Fibroblast of the aortic adventitia (primary cell): ENCODE measurements around the gene PCCA. TPM values are rescaled to one million over a fixed set of nuclear protein-coding genes. Genes with fewer than 3 reads are reported as not detected.

Experiments used
- DNase-seq: peaks from one replicate; pipeline ENCODE4 v3.0.0-alpha.2; 2010; ENCODE audit warnings: low read depth
- H3K4me3 ChIP-seq: 2 replicates; pipeline ENCODE4 v1.5.1; 2011; ENCODE audit warnings: low read depth, mild to moderate bottlenecking, control low read depth, low read length, moderate library complexity
- total RNA-seq: library from RNA; depleted of rRNA; stranded (reverse); fragments of >200 nt; gene quantifications from 2 replicates; pipeline ENCODE4 v1.2.3, GENCODE V29; 2012; ENCODE audit warnings: low replicate concordance
- TF ChIP-seq, protein P1 (sequence below): IDR thresholded peaks from 2 replicates; pipeline ENCODE4 v1.5.1; 2011; ENCODE audit warnings: mild to moderate bottlenecking, low read length, control low read depth, inconsistent platforms; ENCODE audit not compliant: insufficient read depth

The PCCA gene
- total RNA-seq, 1 donor: 23.8 TPM

DNA sequence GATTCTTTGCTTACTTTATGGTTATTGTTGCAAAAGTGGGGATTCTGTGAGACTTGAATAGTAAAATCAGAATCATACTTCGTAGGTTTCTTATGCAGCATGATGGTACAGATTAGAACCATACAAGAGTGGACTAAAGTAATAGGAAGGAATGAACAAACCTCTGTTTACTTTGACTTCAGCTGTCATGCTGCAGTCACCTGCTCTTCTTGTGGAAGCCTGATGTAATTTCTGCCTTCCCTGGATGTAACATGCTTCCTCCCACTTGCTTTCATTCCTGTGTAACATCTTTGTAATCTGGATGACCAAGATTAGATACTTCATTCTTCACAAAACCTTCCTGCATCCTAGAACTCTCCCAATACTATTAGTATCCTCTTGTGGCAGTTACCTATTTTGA, 235.0 kb downstream of the PCCA start:
- H3K4me3 ChIP-seq: no peak overlapping the region
- TF ChIP-seq, protein P1, sequence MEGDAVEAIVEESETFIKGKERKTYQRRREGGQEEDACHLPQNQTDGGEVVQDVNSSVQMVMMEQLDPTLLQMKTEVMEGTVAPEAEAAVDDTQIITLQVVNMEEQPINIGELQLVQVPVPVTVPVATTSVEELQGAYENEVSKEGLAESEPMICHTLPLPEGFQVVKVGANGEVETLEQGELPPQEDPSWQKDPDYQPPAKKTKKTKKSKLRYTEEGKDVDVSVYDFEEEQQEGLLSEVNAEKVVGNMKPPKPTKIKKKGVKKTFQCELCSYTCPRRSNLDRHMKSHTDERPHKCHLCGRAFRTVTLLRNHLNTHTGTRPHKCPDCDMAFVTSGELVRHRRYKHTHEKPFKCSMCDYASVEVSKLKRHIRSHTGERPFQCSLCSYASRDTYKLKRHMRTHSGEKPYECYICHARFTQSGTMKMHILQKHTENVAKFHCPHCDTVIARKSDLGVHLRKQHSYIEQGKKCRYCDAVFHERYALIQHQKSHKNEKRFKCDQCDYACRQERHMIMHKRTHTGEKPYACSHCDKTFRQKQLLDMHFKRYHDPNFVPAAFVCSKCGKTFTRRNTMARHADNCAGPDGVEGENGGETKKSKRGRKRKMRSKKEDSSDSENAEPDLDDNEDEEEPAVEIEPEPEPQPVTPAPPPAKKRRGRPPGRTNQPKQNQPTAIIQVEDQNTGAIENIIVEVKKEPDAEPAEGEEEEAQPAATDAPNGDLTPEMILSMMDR: no peak
- no peak for DNase-seq

DNA sequence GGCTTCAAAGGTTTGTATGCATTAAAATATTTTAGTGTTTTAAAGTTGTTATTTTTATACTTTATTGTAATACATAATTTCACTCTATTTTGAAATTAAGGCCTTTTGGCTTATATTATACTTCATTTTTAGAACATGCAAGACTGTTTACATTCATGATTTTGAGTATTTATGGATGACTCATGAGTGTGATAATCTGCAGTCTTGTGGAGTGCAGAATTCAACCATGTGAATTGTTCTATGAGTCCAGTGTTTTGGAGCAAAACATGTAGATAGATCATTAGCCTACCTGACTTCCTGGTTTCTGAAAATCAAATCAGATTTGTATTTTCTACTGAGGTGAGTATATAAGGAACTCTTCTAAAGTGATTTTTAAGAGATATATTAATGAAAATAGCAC, 241.8 kb downstream of the PCCA start:
- H3K4me3 ChIP-seq: no peak overlapping the region
- TF ChIP-seq, protein P1: no peak
- DNase-seq: peak; percentile 25

DNA sequence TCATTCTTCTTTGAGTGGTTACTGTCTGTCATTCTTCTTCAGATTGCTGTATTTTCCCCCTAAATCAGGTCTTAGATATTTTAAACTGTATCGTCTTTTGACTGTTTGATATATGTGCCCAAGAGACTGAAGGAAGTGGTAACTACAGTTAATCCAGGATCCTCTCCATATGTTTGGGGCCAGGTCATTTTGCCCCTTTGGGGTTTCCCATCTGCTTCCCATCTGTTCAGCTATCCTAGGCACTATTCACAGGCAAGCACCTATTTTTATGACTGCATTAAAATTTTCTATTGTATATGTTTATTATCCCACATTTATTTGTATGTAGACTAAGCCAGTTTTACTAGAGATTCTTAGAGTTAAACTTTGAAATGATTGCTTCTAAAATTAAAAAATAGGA, 244.2 kb downstream of the PCCA start:
- TF ChIP-seq, protein P1: no peak
- DNase-seq: no peak
- H3K4me3 ChIP-seq: no peak overlapping the region

DNA sequence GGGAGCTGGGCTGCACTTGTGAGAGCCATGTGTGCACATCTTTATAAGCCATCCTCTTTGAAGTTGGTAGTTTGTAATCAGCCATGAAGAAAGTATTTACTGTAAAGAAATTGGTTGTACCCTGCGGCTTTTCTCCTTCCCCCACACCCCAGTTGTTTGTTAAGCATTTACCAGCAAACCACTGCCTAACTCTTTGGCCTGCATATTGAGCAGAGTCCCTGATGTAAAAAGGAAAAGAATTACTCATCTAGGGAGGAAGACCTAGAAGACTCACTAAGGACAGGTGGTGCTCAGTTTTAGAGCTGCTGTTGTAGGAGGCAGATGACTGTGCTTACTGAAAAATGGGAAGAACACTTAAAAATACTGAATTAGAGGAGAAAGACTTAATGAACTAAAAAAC, 245.3 kb downstream of the PCCA start:
- TF ChIP-seq, protein P1: no peak
- DNase-seq: no peak
- no peak overlapping the region for H3K4me3 ChIP-seq

DNA sequence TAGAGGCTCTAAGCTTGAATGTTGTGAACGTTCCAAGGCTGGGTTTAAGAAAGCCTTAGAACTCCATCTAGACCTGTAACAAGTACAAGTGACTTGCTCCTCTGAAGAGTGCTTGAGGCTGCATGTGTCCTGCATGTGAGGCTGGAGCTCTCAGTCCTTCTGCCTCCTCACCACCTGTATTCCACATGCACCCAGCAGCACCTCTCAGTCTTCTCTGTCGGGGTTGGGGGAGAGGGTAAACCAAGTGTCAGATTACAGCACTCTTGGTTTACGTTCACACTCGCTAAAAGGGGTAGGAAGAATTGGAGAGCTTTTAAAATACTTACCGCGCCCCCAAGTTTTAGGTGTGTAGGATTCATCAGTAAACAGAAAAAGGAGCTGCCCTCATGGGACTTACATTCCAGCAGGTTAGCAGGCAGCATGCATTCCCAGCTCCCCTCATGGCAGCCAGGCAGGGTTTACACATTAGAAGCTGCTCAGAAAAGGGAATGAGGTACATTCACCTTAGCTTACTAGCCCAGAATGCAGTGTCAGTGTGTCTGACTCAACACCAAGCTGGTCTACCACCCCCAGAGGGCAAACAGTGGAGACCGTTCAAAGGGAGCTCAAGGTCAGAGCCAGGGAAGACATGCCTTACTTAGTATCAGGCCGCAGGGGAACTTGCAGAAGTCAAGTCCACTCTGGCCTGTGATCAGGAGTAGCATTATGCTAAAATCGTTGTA, 248.1 kb downstream of the PCCA start:
- TF ChIP-seq, protein P1: no peak
- DNase-seq: no peak
- no peak overlapping the region for H3K4me3 ChIP-seq

DNA sequence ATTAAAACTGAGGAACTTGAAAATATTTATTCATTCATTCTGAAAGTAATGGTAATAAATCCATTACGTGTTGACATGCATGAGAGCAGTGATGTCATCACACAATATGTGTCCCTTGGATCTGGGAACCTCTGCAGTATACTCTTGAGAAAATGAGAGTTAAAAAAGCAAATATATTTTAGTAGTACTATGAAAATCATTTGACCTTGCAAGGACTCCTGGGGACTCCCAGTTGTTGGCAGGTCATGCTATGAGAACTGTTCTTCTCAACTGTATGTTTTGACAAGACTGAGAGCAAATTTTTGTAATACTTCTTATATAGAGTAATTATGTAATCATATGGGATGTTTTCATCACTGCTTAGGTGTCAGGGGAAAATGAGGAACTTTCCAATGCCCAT, 249.4 kb downstream of the PCCA start:
- no peak overlapping the region for H3K4me3 ChIP-seq
- TF ChIP-seq, protein P1: no peak
- no peak for DNase-seq
